ENCODE results near the gene ATG3. TPM values are rescaled to one million over a fixed set of nuclear protein-coding genes. Genes with fewer than 3 reads are reported as not detected.

Gene ATG3
- total RNA-seq = 10 to 100 TPM; 37.0 to 83.7 (median 53.1) TPM

- no peaks in the 10 kb centered on the region for H3K9me3 ChIP-seq
- peak within 1 kb of the TSS; percentile 89 to 99 (median 94) for H3K27ac ChIP-seq
- peaks cover 0 to 16% (median 0%) of the 10 kb centered on the region in 3 donors for H3K36me3 ChIP-seq
- peaks cover 0 to 50% (median 23%) of the 10 kb centered on the region in 4 donors for H3K4me1 ChIP-seq
- 0% methylated on average over 56 to 58 of the region's 58 CpGs for WGBS, 2 donors
- no peaks in the 10 kb centered on the region for H3K27me3 ChIP-seq
- peak; percentile 98 to 99 for DNase-seq (ENCODE audit: low spot score in 2 of 2)
- TF ChIP-seq CTCF (IDR thresholded peaks at IDR 0.05) = peak in 2 of 5 experiments; percentile 36 to 44
- TF ChIP-seq POLR2A (IDR thresholded peaks at IDR 0.05) = peak; percentile 60 to 82
- TF ChIP-seq EP300 (IDR thresholded peaks at IDR 0.05) = peak; percentile 88 to 97
- H3K4me3 ChIP-seq = peak within 1 kb of the TSS; percentile 76 to 87 (median 80)
Observed at GRCh38 chr3:112561734-112562529, at the start of gene ATG3, which contains the start of gene SLC35A5. Gene ATG3, minus strand, starts transcription at chr3:112561962. Its CDS starts 434 bp downstream, at chr3:112561528. Gene SLC35A5, plus strand, starts transcription at chr3:112562045. Its CDS starts 1,359 bp downstream, at chr3:112563404.

GRCh38 chr3:112610121-112610520, 48.4 kb upstream of the ATG3 start:
- Histone ChIP-seq H3K27me3 (no peaks in the 10 kb centered on the region), H3K27ac (no peak overlapping the region), H3K9me3 (no peaks in the 10 kb centered on the region), H3K4me3 (no peak overlapping the region), H3K36me3 (peaks cover 0 to 30% (median 0%) of the 10 kb centered on the region in 3 donors), H3K4me1 (peaks cover 0 to 2% (median 1%) of the 10 kb centered on the region in 4 donors)
- TF ChIP-seq CTCF (IDR thresholded peaks at IDR 0.05) (no peak), POLR2A (IDR thresholded peaks at IDR 0.05) (no peak), EP300 (IDR thresholded peaks at IDR 0.05) (no peak)
- DNase-seq (ENCODE audit: low spot score in 2 of 2) = no peak
- 74 to 76% methylated on average over 3 of the region's 3 CpGs for WGBS, 2 donors

GRCh38 chr3:112607863-112608262, 46.1 kb upstream of the ATG3 start:
- Histone ChIP-seq H3K4me3 (no peak overlapping the region), H3K27me3 (no peaks in the 10 kb centered on the region), H3K36me3 (peaks cover 0 to 30% (median 0%) of the 10 kb centered on the region in 3 donors)

GRCh38 chr3:112606098-112606497, 44.3 kb upstream of the ATG3 start:
- DNase-seq (ENCODE audit: low spot score in 2 of 2) = no peak
- no peak overlapping the region for H3K27ac ChIP-seq
- H3K9me3 ChIP-seq = no peaks in the 10 kb centered on the region
- H3K4me1 ChIP-seq = peaks cover 0 to 14% (median 4%) of the 10 kb centered on the region in 4 donors
- peaks cover 0 to 24% (median 0%) of the 10 kb centered on the region in 3 donors for H3K36me3 ChIP-seq
- TF ChIP-seq CTCF (IDR thresholded peaks at IDR 0.05) (no peak), EP300 (IDR thresholded peaks at IDR 0.05) (no peak), POLR2A (IDR thresholded peaks at IDR 0.05) (no peak)
- H3K27me3 ChIP-seq = no peaks in the 10 kb centered on the region
- 76 to 80% methylated on average over 2 of the region's 2 CpGs for WGBS, 2 donors
- H3K4me3 ChIP-seq = no peak overlapping the region

More at GRCh38 chr3:112607863-112608262, 46.1 kb upstream of the ATG3 start:
- Histone ChIP-seq H3K27ac (no peak overlapping the region), H3K4me1 (peaks cover 0 to 14% (median 4%) of the 10 kb centered on the region in 4 donors), H3K9me3 (no peaks in the 10 kb centered on the region)
- TF ChIP-seq CTCF (IDR thresholded peaks at IDR 0.05) (no peak), EP300 (IDR thresholded peaks at IDR 0.05) (no peak), POLR2A (IDR thresholded peaks at IDR 0.05) (no peak)
- no peak for DNase-seq (ENCODE audit: low spot score in 2 of 2)

DNA sequence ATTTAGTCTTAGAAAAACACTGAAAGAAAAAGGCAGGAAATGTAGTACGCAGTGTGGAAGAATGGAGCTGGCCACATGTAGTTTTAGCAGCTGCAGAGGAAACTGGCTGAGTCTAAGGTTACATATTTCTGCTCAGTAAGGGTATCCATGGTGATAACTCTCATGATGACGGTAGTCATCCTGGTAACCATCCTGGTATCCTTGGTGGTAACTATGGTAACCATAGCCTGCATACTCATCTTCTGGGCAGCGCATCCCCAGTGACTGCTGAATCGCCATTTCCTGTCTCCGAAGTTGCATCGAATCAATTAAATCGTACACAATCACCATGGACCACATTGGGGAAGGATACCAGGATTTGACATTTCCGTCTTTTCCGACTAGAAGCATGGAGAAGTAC, 43.5 kb upstream of the ATG3 start:
- no peak for DNase-seq (ENCODE audit: low spot score in 2 of 2)
- Histone ChIP-seq H3K9me3 (no peaks in the 10 kb centered on the region), H3K4me1 (peaks cover 0 to 14% (median 4%) of the 10 kb centered on the region in 4 donors), H3K36me3 (peaks cover 0 to 24% (median 0%) of the 10 kb centered on the region in 3 donors), H3K27me3 (no peaks in the 10 kb centered on the region), H3K4me3 (no peak overlapping the region), H3K27ac (no peak overlapping the region)
- TF ChIP-seq POLR2A (IDR thresholded peaks at IDR 0.05) = no peak
- TF ChIP-seq EP300 (IDR thresholded peaks at IDR 0.05) = no peak
- TF ChIP-seq CTCF (IDR thresholded peaks at IDR 0.05) = no peak
- 72 to 76% methylated on average over 9 of the region's 9 CpGs for WGBS, 2 donors
